CD4-positive, alpha-beta T cell treated with Interleukin-12 subunit alpha and Interleukin-12 subunit beta, for 1 hour (primary cell): ENCODE results near the gene SLC16A8.
"Not testable (repeated sequence)": the region's sequence is repeated elsewhere in the genome, so short reads cannot be mapped to it uniquely, and the experiment has no call there.

ENCODE experiments used
- DNase-seq: peaks from one replicate; pipeline ENCODE4 v3.0.0-alpha.2; 2020

Gene SLC16A8

DNA sequence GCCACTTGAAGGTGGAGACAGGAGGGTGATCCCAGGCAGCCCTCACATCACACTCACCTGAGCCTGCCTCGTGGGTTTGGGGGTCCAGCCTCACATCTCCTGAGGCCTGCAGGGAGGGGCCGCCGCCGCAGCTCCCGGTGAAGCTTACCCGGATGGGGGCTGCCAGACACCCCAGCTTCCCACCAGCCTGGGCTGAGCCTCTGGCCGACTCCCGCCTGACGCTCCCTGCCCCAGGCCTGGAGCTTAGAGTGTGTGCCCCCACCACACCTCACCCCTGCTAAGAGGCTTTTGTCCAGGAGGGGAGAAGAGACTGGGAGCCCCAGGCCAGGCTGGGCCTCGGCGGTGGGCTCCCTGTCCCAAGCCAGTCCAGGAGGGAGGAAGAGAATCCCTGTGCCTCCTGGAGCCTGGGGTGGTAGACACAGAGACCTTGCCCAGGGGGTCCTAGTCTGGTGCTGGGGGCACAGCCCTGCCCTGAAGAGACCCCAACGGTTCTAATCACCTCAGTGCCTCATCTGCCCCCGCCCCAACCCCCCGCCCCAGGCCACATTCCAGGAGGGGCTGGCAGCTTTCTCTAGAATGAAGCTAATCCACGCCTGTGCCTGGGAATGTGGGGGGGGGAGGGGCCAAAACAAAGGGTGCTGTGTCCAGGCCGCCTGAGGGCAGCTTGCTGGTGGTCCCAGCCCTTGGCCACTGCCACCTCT lies at the start of gene SLC16A8:
Gene SLC16A8 (minus strand): TSS at position 254 of the 701 bp plus-strand sequence. CDS start 1,311 bp downstream, outside the sequence.
- DNase-seq: no peak

DNA sequence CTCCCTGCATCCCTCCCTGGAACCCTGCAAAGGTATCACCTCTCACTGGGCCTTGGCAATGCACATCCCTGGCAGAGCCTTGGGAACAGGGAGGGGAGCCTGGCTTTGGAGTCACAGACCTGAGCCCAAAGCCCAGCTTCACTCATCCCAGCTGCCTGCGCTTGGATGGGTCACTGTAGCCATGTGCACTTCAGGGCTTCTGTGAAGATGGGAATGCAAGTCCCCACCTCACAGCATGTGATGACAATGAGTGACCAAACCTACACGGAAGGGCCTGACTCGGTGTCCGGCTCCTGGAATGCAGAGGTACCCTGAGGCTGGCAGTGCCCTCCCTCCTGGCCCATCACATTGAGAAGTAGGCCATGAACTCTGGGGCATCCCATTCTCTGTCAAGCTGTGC lies 49.3 kb upstream of the SLC16A8 start:
- no peak for DNase-seq

- no peak for DNase-seq
Observed at GRCh38 chr22:38132794-38133193, 48.8 kb upstream of the SLC16A8 start.

GRCh38 chr22:38132136-38132535 lies 48.2 kb upstream of the SLC16A8 start:
- DNase-seq: no peak

GRCh38 chr22:38131399-38131798 lies 47.4 kb upstream of the SLC16A8 start:
- no peak for DNase-seq

GRCh38 chr22:38129856-38130255 lies 45.9 kb upstream of the SLC16A8 start:
- DNase-seq: no peak

DNA sequence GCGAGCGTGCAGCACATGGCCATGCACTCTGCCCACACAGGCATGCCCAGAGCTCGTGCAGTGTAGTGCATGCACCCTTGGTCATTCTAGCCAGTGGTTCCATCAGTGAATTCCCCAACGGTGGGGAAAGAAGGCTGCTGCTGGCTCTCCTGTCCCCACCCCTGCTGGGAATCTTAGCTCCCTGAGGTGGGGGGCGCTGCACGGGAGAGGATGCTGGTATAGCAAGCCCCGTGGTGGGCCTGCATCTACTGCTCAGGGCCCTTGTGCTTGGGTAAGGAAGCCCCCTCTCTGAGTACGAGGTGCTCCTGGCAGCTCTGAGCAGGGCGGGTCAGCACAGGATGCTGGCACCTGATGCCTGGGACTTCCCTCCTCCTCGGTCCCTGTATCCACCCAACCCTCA lies 45.0 kb upstream of the SLC16A8 start:
- no peak for DNase-seq

DNA sequence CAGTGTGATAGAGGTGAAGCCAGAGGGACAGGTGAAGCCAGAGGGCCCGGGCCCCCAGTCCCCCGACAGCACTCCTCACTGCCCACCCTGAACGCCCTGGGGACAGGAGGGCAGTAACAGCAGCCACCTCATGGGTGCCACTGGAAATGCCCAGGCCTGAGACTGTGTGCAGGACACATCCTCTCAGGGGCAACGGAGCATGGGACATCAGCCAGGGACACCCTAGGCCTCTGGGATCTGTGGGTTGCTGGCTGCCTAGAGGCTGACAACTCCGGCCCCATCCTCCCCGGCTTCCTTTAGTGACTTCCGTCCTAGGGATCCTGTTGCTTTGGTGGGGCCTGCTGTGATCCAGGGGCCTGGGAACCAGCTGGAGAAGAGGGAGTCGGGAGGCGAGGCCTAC lies 43.9 kb upstream of the SLC16A8 start:
- DNase-seq: no peak

- no peak for DNase-seq
Observed at GRCh38 chr22:38126928-38127668, 43.1 kb upstream of the SLC16A8 start.

GRCh38 chr22:38125751-38126201 lies 41.8 kb upstream of the SLC16A8 start:
- DNase-seq: no peak

GRCh38 chr22:38125038-38125610 lies 41.1 kb upstream of the SLC16A8 start:
- DNase-seq: no peak

DNA sequence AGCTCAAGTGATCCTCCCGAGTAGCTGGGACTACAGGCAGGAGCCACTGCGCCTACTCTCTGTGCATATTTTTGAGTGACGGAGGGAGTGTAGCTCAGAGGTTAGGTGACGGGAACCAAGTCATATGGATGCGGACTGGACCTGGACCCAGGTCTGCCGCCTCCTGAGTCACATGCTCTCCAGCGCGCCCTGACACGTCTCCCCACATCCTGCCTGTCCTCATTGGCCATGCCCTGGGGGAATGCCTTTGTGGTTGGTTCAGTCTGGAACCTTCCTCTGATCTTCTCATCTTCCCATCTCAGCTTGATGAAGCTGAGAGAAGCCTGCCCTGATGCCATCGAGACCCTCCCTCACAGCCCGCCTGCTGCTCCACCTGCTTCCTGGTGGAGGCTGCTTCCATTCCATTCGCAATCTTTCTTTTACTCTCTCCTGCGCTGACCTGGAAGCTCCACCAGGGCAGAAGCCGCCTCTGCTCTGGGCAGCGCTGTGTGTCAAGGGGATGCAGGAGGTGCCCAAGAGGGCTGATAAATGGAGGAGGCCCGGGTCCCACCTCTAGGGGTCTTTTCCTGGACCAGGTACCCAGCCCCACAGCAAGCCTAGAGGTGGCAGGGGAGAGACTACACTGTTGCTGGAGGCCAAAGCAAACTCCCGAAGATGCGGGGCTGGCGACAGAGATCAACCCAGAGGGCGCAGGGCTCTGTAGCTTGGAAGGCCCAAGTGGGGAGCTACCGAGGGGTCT lies 40.4 kb upstream of the SLC16A8 start:
- DNase-seq: no peak

DNA sequence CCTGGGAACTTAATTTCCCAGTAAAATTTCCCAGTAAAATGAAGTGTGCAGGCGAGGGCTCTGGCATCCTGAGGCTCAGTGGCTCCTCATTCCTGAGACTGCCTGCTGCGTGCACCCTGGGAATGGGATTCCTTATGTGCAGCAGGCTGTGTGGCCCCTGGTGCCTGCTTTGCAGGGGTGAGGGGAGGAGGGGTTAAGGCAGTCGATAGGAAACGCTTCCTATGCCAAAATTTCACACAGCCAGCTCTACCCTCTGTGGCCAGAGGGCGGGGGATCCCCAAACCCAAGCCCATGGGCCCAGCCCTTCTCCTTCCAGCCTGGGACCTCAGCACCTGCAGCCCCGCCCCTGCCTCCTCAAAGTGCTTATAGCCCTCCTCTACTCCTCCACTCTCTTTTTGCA lies 38.6 kb upstream of the SLC16A8 start:
- DNase-seq: no peak

DNA sequence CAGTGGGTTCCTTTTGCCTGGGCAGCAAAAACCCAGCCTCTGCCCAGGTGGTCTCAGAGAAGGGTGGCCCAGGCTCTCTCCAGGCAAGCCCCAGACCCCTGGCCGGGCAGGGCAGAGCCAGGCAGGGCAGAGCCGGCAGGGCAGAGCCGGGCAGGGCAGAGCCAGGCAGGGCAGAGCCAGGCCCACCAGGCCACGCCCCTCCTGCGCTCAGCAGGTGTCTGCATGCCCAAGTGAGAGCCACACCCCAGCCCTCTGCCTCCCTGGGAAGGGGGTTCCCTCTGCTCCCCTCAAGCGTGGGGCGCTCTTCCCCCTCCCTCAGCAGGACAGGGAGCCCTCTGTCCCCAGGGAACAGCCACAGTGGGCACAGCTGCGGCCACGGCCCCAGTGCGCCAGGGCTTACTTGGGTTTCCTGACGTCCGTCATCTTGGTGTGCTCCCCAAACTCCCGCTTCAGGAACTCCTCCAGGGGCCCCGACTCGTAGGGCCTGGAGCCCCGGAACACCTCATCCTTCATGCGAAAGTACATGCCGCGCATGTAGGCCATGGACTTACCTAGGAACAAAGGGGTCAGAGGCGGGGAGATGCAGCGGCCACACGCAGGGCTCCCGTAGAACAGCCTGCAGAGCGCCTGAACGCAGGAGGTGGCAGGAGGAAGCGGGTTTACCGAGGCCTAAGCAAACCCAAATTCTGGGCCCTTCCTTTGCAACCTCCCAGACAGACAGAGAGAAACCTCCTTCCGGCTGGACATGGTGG lies 36.6 kb upstream of the SLC16A8 start:
- no peak for DNase-seq

DNA sequence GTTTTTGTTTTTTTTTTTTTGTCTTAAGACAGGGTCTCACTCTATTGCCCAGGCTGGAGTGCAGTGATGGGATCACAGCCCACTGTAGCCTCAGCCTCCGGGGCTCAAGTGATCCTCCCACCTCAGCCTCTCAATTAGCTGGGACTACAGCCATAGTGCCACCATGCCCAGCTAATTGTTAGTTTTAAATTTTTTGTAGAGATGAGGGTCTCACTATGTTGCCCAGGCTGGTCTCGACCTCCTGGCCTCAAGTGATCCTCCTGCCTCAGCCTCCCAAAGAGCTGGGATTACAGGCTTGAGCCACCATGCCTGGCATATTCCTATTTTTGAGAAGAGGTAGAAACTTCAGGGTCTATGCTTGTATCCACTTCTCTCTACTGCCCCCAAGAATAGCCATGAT lies 34.8 kb upstream of the SLC16A8 start:
- not testable (repeated sequence) for DNase-seq

GRCh38 chr22:38118182-38118581 lies 34.2 kb upstream of the SLC16A8 start:
- no peak for DNase-seq

GRCh38 chr22:38117556-38117955 lies 33.6 kb upstream of the SLC16A8 start:
- not testable (repeated sequence) for DNase-seq

DNA sequence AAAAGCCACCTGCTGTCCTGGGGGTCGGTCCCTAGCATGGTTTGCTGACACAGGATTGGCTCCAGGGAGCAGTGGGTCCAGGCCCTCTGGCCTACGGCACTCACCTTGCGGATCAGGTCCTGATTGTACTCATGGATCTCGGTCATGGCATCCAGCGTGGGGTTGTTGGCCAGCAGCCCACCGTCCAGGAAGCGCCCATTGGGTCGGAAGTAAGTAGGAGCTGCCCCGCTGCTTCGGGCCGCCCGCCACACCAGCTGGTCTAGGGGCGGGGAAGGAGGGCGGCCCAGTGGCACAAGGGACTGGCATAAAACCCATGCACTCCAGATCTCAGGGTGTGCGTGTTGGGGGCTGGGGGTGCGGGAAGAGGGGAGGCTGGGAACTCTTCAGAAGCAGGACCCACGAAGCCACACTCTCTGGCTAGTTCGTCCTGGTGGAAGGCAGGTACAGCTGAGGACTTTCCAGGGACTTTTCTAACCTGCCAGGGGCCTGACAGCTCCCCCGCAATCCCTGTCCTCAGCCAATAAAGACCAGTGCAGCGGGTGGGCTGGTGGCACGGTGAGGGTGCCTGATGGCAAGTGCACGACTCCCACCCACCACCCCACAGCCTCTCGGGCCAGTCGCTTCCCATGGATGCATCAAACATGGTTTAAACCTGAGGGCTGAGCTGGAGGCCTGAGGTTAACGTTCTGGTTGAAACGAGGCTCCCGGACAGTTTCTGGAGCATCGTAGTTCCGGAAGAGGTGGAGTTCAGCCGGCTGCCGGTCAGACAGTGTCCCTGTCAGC lies 31.6 kb upstream of the SLC16A8 start:
- DNase-seq: no peak

DNA sequence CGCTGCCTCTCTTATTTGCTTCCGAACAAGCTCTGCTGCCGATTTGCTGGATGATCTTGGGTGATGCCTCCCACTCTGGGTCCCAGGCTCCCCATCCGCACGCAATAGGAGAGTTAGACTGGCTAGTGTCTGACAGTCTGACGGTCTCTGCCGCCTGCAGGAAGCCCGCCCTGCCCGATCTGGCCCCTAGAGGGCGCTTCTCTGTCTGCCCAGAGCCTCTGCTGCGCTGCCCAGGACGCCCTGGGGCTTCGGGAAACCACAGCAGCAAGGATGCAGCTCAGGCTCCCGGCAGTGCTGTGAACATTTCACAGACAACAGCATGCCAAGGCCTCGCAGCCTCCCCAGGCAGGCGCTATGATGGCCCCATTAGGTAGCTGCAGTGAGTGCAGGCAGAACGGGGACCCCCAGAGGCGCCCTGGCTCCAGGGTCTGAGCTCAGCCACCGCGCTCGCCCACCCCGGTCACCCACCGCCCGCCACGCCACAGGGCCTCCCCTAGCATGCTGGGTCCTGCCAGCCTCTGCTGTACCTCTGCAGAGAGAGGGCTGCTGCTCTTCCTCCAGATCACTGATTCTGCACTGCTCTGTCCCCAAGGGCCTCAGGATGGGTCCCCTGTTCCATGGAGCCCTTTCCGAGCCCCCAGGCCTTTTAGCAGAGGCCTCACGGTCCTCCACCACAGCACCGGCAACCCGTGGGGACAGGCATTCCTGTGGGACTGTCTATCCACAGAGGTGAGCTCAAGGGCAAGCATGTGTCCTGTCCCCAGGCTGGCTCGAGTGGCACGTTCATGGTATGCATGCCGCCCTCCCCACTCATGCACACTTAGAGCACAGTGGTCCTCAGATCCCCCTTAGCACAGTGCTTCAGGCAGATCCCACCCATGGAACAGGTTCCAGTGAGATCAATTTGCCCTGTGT lies 30.8 kb upstream of the SLC16A8 start:
- DNase-seq: peak; percentile 79

DNA sequence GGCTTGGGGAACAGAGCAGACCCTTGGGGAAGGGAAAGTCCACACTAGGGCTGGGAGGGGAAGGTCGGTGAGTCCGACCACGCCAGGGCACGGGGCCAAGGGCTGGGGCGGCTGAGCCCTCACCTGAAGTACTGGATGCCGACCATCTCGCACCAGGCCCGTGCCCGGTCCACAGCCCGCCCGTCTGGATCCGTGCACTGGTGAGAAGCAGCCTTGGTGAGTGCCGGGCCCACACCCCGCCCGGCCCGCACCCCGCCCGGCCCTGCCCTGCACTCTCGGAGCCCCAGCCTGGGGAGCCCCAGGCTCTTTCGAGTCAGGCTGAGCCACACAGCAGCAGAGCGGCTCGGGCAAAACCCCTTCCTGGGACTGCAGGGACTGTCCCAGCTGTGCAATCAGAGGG lies 28.4 kb upstream of the SLC16A8 start:
- no peak for DNase-seq

- DNase-seq: no peak
Observed at GRCh38 chr22:38111925-38112355, 28.0 kb upstream of the SLC16A8 start.
